ENCODE data around the gene CPM. TPM values are rescaled to one million over a fixed set of nuclear protein-coding genes. Genes with fewer than 3 reads are reported as not detected.

The CPM gene
- total and polyA plus RNA-seq, 2 of the 4 experiments (the other 2 are of a cell fraction) = 2.0 to 8.8 TPM

DNA sequence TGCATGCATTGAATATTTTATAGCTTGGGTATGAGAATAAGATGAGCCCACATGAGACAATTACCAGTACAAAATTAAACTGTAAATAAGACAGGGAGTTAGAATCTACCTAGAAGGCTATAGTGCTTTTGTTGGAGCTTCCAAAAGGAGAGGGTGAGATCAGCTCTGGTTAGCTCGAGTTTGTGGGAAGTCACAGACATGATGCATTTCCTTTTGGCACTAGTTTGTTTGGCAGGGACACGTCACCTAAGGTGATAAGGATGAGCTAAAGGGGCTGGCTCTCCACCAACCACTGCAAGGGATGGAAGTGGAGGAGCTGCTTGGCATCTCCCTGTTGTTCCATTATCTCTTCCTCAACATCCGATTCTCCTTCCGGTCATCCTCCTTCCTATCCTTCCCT lies 48.5 kb upstream of the CPM start:
- Histone ChIP-seq H3K18ac (ENCODE audit: low read depth, low read length) (no peak overlapping the region), H2AK9ac (replicated peaks; ENCODE audit: low read depth, low read length, poor library complexity) (peak overlapping the region; percentile 45), H2BK120ac (ENCODE audit: low read depth, low read length) (no peak overlapping the region), H3K36me3 (ENCODE audit: control insufficient read depth, insufficient read depth, low read length) (no peaks in the 10 kb centered on the region), H2BK20ac (ENCODE audit: low read depth, low read length) (no peak overlapping the region), H4K8ac (ENCODE audit: low read depth in 2 of 2, low read length in 2 of 2) (no peak overlapping the region), H3K56ac (ENCODE audit: extremely low read depth, insufficient read depth, low read length) (no peak overlapping the region), H3K27ac (ENCODE audit: insufficient read depth, low read length) (no peak overlapping the region), H3K4me3 (ENCODE audit: insufficient read depth, low read depth, low read length) (no peak overlapping the region), H4K5ac (ENCODE audit: low read depth, low read length) (no peak overlapping the region), H3K9ac (ENCODE audit: low read depth, low read length) (no peak overlapping the region), H4K20me1 (ENCODE audit: insufficient read depth, low read length) (no peaks in the 10 kb centered on the region), H3K4ac (ENCODE audit: low read depth, low read length) (no peak overlapping the region), H3K9me1 (ENCODE audit: insufficient read depth, low read length) (no peaks in the 10 kb centered on the region; the same call in 1 of the 2 replicates), H3K14ac (replicated peaks; ENCODE audit: low read depth, low read length) (no peak overlapping the region), H3K23ac (ENCODE audit: low read depth, low read length) (no peak overlapping the region), H3K9me3 (ENCODE audit: control insufficient read depth, insufficient read depth, low read length) (peaks cover 2% of the 10 kb centered on the region; the same call in 1 of the 2 replicates), H3K79me1 (ENCODE audit: low read depth in 1 of 2, low read length in 2 of 2) (no peaks in the 10 kb centered on the region), H2AFZ (replicated peaks; ENCODE audit: low read length, poor library complexity) (peak overlapping the region; percentile 69), H2BK5ac (ENCODE audit: low read depth, low read length, poor library complexity, severe bottlenecking) (no peak overlapping the region), H2BK15ac (ENCODE audit: low read depth, low read length) (no peak overlapping the region), H3K27me3 (ENCODE audit: control insufficient read depth, insufficient read depth, low read length) (no peaks in the 10 kb centered on the region), H3K4me1 (ENCODE audit: control insufficient read depth, insufficient read depth, low read length) (peaks cover 2% of the 10 kb centered on the region; the same call in 1 of the 2 replicates), H3K4me2 (ENCODE audit: low read depth, low read length) (no peak overlapping the region), H2AK5ac (ENCODE audit: low read depth, low read length) (no peak overlapping the region), H4K91ac (ENCODE audit: insufficient read depth, low read depth, low read length) (no peak overlapping the region)
- DNase-seq (peak; percentile 76), ATAC-seq (ENCODE audit: low read depth) (peak; percentile 17; the same call in 1 of the 2 replicates)
- WGBS, 2 experiments (ENCODE audit: extremely low coverage in 2 of 2, insufficient read length in 1 of 2) = no CpG with 5 or more reads among the region's 4 CpGs
- in situ Hi-C loops (cut with MboI; ENCODE audit: low sequenced_read_pairs) (no loop called here), intact Hi-C loops (cut with micrococcal nuclease) (no loop called here), dilution Hi-C loops (cut with HindIII; ENCODE audit: low sequenced_read_pairs, unreplicated experiment) (no loop called here)
- no peak for TF ChIP-seq NFE2L2 (IDR thresholded peaks at IDR 0.05; ENCODE audit: low read depth, low read length)
- no peak for TF ChIP-seq POLR2A (IDR thresholded peaks at IDR 0.05; ENCODE audit: low read depth, low read length)
- no peak for TF ChIP-seq MAZ (IDR thresholded peaks at IDR 0.05; ENCODE audit: borderline replicate concordance, low read depth, low read length)
- no TSS peak for BruUV-seq (replicated peaks)
- ChIA-PET CTCF (interaction anchor here (0.5 kb wide), 1 partner anchor 448 kb away, joined by 3 read pairs; no protein-coding TSS in a partner anchor), POLR2A (ENCODE audit: unreplicated experiment) (no interaction called here)
